ENCODE measurements around the gene LMBRD2.
A peak's percentile ranks its signal among the peaks of the same experiment; 100 is the strongest.
"Not testable (repeated sequence)": the region's sequence is repeated elsewhere in the genome, so short reads cannot be mapped to it uniquely, and the experiment has no call there.

Gene LMBRD2

DNA sequence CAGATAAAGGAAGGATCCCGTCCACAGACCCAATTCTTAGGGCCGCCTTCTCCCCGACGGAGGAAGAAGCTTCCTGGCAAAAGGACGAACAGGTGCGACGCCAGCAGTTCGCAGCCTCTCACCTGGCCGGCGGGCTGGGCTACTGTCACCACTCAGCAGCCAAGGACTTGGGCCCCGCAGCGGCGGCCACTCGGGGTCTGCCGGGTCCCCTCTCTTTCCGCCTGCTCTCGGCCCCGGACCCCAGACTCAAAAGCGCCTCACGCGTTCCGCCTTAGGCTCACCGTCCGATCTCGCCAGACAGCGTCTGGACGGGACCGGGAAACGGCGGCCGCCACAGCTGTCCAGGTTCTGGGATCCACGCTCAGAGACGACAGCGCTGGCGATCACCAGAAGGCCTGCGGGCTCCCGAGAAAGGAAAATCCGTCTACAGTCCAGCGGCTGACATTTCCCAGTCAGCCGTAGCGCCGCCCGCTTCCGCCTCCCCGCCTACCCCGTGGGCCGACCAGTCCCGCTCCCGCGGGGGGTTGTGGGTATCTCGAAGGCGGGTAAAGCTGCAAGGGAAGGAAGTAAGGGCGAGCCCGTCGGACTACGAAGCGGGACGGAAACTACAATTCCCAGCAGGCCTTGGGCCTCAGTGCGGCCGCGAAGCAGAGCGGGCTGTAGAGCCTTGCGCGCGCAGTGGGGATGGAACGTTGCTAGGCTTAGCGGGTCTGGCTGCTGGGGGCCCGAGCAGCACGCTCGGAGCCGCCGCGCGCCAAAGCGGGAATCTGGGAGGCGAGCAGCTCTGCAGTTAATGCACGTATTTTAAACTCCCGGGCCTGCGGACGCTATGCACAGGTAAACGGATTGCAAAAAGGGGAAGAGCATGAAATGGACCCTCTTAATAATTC is at the start of gene LMBRD2, which contains the start of gene SKP2:
LMBRD2 (minus strand) TSS at position 454 of the 890 bp plus-strand sequence. CDS start 8,538 bp downstream, outside the sequence.
SKP2 (plus strand) TSS at position 678 of the 890 bp plus-strand sequence; CDS start at position 830, 152 bp downstream.
- DNase-seq, result peak; percentile 89 to 98 (median 96)

DNA sequence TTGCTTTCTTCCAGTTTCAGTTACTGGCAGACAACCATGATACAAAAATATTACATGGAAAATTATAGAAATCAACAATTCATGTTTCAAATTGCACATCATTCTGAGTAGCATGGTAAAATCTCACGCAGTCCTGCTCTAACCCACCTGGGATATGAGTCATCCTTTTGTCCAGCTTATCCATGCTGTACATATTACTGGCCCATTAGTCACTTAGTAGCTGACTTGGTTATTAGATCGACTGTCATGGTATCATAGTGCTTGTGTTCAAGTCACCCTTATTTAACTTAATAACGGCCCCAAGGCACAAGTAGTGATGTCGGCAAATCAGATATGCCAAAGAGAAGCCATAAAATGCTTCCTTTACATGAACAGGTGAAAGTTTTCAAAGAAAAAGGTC is 48.8 kb upstream of the LMBRD2 start:
- DNase-seq, result no peak

DNA sequence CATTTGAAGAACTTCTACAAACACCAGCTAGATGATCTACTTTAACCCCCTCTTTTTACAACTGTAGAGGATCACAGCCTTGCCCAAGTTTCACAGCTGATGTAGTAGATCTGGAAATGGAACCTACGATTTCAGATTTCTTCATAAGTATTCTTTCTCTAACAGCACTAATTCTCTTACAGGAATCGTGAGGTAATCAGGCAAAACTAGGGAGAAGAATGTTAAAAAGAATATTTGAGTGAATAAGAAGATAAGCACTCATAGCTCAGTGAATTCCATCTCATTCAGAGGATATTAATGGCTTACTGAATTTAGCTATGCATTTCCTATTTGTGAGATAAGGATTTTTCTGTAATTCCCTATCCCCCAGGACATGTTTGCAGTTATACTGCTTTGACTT is 47.9 kb upstream of the LMBRD2 start:
- no peak for DNase-seq

DNA sequence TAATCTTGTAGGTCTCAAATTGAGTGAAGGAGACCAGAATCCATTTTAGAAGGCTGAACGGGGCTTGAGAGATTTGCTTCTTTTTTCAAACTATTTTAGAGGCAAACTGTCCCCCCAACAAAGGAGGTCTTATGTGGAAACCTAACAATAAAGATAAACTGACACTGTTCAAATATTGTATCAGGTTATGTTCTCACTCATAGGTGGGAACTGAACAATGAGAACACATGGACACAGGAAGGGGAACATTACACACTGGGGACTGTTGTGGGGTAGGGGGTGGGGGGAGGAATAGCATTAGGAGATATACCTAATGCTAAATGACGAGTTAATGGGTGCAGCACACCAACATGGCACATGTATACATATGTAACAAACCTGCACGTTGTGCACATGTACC is 47.1 kb upstream of the LMBRD2 start:
- not testable (repeated sequence) for DNase-seq

DNA sequence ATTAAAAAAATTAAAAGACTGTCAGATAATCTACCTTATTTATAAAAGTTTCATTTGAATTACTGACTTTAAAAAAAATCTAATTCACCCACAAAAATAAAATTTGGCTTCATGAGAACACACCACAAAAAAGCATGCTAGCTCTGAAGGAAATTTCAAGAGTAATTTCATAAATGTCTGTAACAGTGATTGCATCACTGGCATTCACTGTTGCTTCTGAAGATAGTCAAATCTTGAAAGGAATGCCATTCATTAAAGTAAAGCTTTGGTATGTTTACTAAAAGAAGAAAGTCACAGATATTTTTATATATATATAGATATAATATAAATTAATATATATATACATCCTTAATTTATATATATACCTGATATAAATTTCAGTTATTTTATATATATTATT is 46.6 kb upstream of the LMBRD2 start:
- DNase-seq, result no peak

DNA sequence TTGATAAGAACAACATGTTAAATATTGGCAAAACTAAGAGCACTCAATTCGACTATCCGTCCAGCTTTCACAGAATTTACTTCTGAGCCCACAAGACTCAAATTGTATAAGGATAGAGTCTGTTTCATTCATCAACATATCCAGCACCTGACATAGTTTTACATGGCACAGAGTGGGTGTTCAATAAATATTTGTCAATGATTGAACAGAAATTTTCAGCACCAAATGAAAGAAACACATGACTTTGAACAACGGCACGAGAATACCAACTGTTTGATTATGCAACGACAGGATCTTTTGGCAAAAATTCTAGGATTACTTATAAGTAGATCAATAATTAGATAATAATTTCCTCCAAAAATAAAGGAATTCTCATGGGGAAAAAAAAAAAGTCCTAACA is 42.1 kb upstream of the LMBRD2 start:
- DNase-seq, result no peak

DNA sequence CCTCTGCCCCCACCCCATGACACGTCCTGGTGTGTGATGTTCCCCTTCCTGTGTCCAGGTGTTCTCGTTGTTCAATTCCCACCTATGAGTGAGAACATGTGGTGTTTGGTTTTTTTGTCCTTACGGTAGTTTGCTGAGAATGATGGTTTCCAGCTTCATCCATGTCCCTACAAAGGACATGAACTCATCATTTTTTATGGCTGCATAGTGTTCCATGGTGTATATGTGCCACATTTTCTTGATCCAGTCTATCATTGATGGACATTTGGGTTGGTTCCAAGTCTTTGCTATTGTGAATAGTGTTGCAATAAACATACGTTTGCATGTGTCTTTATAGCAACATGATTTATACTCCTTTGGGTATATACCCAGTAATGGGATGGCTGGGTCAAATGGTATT is 32.7 kb upstream of the LMBRD2 start:
- DNase-seq, result not testable (repeated sequence)

DNA sequence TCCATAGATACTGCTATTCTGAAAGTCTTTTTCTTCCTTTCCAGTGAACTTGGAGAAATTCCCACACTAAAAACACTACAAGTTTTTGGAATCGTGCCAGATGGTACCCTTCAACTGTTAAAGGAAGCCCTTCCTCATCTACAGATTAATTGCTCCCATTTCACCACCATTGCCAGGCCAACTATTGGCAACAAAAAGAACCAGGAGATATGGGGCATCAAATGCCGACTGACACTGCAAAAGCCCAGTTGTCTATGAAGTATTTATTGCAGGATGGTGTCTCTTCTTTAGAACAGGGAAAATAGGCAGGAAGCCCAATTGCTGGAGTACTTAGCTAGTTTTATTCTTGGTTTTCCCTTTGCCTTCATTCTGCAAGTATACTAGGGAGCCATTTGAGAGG is 30.1 kb upstream of the LMBRD2 start:
- peak in 1 of 14 donors; percentile 11 for DNase-seq

DNA sequence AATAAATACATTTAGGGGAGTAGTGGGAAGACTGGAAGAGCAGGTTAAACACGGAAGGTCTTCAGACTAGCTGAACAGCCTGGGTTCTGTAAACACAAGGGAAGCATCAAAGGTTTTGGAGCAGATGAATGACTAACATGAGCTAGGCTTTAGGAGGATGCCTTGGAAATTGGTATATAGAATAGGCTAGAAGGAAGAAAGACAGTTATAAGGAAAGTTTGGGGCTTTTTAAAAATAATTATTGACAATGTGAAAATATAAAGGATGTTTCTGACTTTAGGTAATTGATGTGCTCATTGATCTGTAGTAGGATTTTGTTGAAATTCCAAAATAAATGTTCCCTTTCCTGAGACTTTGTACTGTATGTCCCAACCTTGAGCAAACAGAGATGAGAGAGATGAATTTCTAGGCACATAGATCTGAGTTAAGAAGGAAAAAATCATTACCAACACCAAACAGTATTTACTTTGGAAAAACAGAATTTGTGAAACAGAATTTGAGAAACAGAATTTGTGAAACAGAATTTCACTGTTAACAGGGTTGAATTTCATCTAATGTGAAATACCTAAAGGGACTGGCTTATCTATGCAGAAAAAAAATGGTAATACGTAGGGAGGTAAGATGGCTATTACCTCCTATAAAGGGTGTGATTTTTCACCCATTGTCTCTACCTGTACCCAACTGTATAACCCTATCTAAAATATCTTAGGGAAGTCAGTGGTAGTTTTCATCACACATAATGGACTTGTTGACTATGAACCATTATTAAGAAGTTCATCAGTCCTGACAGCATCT is 29.1 kb upstream of the LMBRD2 start:
- DNase-seq, result no peak

DNA sequence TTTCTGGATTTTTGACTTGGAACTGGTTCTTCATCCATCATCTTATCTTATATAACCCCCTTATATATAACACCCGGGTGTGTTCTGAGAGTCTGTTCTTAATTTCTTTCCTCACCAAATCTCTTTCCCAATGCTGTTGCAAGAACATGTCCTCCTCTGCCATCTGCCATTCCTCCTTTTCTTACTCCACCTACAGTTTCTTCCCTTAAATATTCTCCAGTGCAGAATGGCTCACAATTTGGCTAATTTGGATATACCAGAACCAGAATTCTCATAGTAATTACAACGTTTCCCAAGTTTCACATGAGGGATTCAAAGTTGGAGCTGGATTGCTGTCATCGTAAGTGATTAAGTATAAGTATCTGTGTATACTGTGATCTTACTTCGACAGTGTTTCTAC is 28.3 kb upstream of the LMBRD2 start:
- no peak for DNase-seq

DNA sequence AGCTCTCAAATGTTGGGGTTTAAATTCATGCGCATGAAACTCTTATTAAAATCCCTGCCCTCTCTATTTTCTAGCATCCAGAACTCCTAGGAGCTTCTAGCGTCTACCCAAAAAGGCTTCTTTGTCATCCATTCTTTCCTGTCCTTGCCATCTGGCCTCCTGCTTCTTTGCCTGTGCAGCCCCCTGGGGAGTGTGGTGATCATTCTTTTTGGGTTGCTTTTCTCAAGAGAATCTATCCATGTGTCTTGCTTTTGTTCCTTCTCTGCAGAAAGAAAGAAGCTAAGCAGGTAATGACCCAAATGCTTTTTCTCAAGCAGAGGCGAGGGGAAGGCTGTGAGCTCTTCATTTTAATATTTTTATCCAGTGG is 26.8 kb upstream of the LMBRD2 start:
- no peak for DNase-seq

DNA sequence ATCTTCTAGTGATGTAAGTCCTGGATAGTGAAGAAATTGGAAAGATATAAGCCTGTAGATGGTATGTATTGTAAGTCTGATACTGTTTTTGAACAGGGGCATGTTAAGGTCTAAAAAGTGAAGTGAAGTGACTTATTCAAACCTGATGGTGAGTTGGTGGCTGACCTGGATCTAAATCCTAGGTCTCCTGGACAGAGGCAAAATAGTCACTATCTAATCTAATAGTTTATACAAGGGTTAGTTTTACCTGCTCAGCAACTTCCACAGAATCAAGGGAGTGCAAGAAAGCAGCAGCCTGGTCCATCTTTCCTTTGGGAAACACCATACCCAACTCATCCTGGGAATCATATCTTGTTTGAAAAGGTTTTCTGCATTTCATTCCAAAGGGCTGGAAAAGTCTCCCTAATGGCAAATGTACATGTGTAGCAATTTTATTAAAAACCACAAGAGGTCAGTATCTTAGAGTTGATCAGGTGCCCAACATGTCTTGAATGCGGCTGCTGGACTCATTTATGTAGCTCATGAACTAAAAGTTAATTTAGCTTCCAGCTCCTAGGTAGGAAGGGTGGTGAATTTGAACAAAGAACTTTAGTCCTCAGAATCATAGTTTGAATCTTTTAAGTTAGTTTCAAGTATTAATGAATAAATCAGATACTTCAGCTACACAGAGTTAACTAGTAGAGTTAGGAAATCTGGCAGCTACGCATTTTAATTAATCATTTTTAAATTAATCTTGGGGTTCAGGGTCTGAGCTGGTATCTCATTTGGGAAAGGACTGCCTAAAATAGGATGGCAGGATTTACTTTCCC is 26.2 kb upstream of the LMBRD2 start:
- peak in 1 of 14 donors; percentile 8 for DNase-seq

DNA sequence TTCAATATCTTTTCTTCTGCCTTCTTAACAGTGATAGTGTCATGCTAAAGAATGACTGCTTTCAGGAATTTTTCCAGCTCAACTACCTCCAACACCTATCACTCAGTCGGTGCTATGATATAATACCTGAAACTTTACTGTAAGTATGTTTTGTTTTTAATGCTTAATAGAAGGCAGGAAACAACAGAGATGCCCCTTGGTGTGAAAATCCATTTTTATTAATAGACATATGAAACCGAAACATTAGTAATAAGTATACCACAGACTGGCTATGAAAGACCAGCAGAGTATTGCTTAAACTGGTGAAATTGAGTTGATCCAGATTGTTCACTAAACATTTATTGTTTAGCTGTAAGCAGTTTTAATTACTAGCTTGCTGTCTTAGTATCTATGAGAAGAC is 25.5 kb upstream of the LMBRD2 start:
- no peak for DNase-seq

DNA sequence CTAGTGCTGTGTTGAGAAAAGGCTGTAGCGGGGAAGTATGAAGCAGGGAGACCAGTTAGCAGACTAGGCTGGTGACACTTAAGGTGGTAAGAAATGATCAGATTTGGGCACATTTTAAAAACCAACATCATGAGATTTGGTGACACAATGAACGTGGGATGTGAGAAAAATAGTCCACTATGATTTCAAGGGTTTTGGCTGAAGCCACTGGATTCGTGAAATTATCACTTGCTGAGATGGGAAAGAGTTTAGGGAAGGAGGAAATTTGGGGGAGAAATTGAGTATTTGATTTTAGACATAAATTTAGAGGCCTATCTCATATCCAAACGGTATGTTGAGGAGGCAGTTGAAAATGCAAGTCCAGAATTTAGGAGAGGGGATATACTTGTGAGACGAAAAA is 23.4 kb upstream of the LMBRD2 start:
- no peak for DNase-seq

DNA sequence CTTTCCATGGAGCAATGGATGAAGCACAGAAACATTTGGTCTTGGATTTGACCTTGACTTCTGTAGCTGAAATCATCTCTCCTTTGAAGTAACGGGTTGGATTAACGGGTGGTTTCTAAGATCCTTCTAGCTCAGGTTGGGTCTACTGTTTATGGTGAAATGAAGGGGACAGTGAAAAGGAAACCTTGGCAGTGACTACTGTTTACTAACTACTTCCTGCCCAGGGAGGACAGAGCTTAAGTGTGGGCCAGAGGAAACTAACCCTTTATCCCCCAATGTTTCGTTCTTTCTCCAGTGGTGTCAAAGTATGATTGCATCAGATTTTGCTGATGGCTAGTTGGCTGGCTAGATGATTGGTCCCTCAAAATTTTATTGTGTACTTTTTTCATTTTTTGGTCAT is 22.4 kb upstream of the LMBRD2 start:
- DNase-seq, result no peak

DNA sequence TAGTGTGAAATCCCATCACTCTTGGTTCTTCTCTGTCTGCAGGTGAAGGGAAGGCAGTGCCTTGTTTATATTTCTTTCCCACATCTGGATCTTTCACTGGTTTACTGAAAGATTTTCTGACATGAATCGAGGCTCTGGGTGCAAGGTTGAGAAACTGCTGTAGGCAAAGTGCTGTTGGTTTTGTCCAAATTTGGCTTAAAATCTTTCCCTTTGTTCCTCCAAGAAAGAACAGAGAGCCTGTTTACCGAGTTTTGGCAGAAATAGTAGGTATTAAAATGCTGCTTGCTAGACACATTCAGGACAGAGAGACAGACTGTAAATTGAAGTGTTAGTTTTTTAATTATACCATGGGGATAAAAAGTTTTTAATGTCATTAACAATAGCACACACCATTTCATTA is 21.7 kb upstream of the LMBRD2 start:
- DNase-seq, result no peak

DNA sequence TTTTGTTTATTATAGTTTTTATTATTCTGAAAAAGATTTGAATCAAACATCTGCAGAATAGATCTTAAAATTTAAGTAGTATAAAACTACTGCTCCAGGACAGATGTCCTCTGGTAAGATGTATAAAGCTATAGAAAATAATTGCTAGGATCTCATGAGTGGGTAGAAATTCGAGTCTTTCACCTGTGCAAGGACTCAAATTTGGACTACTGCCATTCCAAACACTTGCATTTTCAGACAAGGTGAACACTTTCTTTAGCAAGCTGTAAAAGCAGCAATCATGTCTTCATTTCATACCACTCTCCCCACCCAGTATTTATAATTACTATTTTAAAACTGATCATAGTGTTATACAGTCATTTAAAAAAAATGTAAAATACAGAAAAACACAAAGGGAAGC is 20.9 kb upstream of the LMBRD2 start:
- DNase-seq, result no peak

DNA sequence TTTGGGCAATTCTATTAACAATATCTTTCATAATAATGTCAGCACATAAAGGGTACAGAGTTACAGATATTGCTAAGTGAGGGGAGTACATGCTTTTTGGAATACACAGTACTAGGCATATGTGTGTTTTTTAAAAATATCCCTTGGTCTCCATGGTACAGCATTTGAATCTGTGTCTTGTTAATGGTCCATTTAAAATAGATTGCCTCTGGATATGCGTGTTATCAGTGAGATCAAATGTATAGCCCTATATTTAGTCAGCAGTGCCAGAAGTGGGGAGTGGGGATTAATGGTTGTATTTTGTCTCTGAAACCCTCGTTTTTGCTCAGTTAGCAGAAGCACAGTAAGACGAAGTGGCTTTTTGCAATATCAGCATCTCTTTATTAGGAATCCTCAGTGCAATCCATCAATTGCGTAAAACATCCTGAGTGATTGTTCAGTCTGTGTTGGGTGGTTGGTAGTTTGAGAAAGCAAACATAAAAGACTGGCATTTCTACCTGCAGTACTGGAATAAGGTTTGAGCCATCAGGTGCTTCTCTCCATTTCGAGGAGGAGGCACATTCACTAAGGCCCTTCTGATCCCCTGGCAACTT is 19.2 kb upstream of the LMBRD2 start:
- DNase-seq, result no peak

DNA sequence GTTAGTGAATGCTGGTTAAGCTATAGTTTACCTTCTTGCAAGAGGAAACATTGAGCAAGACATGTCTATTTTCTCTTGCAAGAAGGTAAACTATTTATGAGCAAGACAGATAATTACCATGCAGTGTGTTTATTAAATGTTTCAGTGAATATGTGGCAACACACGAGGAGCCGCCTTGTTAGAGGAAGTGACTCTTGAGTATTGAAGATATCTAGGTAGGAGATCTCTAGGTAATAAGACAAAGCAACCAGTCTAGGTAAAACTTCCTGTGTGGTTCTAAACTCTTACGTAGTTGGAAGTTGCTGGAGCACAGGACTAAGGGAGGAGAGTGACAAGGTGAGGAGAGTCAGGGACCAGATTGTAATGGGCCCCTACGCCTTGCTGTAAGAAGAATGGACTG is 17.1 kb upstream of the LMBRD2 start:
- DNase-seq, result no peak

DNA sequence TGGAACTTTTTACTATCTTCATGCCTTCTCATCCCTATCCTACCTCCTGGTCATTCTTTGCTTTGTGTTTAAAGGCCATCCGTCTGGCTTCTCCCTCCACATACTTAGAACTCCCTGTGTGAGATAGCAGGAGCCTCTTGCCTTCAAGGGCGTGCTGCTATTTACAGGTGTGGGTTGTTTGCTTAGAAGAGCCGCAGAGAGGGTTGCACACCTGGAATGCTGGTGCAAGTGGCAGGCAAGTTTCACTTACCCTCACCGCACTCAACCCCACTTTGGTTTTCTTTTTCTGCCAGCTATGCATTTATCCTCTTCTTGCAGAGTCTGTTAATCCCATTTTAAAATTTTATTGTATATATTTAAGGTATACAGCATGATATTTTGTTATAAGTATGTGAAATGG is 12.8 kb upstream of the LMBRD2 start:
- no peak for DNase-seq

DNA sequence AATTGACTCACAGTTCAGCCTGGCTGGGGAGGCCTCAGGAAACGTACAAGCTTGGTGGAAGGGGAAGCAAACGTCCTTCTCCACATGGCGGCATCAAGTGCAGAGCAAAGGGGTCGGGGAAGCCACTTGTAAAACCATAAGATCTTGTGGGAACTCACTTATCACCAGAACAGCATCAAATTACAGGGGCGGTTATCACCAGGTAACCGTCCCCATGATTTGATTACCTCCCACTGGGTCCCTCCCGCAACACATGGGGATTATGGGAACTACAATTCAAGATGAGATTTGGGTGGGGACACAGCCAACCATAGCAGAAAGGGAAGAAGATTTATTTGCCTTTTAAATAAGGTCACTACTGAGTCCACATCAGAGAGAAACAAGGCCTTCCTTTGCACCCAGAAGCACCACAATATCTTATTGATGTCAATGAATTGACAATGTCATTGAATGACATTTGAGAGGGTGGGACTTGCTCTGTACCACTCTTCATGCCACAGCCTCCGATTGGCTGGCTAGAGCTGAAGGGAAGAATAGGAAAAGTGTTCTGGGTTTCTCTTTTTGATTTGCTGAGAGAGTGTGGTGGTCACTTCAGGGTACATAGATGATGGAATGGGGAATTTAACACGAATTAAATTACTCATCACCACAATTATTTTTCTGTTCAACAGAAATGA is 11.3 kb upstream of the LMBRD2 start:
- DNase-seq, result peak in 4 of 14 donors; percentile 11 to 39 (median 26)

DNA sequence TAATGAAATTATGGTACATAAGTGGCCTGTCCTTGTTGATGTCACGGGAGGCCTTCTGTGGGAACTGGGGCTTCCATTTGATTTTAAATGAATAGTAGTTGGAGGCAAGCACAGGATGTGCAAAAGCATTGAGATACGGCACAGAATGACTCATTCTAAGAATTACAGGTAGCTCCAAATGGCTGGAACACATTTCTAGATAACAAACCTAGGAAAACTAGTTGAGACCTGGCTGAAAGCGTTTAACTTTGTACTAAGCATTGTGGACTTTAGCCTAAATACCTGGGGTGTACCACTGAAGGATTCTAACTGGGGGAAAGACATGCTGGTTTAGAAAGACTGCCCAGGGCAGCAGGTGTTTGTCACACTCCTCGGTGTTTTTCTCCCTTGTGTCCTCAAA is 9.7 kb upstream of the LMBRD2 start:
- no peak for DNase-seq
